GM10847 (cell line): ENCODE results near the gene LTF.

Experiments used
- POLR2A ChIP-seq: IDR thresholded peaks from 2 replicates; pipeline ENCODE4 v1.6.1; 2011; ENCODE audit not compliant: insufficient read length; ENCODE audit errors: extremely low read depth

Gene LTF

GRCh38 chr3:46463120-46463867 lies 1.4 kb downstream of the LTF start:
- no peak for TF ChIP-seq POLR2A

DNA sequence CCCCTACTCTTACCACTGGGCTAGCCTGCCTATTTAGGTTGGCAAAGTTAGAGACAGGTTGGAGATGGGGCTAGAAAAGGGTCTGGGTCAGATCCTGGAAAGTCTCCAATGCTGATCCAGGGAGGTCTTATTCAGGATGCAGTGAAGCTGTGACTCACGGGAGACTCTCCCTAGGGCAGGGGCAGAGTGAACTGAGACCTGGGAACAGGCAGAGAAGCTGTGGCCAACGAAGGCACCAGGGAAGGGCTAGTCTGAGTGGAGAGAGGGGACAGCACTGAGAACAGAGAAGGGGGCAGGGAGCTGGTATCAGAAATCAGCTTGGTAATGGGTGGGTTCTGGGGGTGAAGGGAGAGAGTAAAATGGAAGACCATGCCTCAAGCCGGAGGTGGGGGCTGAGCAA lies 2.2 kb downstream of the LTF start:
- TF ChIP-seq POLR2A = no peak

GRCh38 chr3:46462111-46462510 lies 2.6 kb downstream of the LTF start:
- no peak for TF ChIP-seq POLR2A

DNA sequence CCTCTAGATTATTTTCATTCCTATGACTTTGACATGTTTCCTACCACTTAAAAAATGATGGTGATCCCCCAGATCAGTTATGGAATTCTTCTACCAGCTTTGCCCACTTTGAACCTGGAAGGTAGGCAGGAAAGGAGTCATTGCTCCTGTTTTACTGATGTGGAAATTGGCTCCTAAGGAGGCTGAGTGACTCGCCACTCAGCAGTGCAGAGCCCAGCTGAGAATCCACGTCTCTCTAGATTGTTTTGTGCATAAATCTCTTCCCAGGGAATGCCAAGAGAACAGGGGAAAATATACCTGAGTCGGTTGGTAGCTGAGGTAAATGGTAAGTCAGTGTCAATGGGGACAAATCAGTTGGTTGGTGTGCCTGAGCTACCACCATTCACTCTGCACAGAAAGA lies 4.7 kb downstream of the LTF start:
- TF ChIP-seq POLR2A = no peak

DNA sequence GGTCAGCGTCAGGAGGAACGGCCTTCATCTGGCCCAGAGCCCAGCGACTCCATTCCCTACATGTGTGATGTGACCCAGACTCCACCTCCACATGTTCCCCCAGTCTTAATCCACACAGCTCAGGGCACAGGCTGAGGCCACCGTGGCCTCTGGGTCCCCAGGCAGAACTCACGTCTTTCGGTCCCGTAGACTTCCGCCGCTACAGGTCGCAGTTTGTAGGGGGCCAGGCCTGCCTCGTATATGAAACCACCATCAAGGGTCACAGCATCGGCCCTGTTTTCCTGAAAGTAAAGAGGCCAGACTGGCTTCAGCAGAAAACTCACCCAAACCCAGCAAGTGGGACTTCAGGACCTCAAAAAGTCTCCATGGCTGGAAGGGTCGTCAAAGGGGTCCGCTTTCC lies 8.6 kb downstream of the LTF start:
- no peak for TF ChIP-seq POLR2A

DNA sequence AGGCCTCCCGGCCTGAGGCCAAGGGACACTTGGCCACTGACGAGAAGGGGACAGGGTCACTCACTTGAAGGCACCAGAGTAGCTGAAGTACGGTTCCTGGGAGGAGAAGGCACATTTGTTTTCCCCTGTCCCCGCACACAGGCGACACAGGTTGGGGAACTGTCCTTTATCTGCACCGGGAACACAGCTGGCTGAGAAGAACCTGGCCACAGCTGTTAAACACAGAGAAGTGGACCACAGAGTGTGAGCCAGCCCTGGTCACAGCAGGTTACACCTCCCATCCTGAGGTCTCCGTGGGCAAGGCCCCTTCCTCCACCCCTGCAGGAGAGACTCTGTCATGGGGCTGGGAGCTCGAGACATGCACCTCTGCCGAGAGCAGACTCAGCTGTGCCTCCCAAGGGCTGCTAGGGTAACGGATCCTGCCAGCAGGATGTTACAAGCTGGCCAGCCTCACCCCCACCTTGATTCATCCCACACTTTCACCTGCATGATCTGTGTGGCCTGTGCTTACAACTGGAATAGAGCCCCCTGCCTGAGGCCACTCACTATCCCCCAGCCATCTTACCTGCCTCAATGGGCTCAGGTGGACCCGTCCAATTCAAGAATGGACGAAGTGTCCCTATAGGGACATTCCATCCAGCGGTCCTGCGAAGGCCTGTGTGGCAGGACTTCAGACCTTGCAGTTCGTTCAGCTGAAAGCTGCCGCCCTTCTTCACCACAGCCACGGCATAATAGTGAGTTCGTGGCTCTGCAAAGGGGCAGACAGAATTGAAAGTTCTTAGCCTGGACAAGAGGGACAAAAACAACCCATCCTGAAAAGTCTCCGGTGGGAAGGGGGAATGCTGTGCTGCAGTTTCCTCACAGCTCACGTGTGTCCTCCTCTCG lies 9.2 kb downstream of the LTF start:
- TF ChIP-seq POLR2A = no peak

DNA sequence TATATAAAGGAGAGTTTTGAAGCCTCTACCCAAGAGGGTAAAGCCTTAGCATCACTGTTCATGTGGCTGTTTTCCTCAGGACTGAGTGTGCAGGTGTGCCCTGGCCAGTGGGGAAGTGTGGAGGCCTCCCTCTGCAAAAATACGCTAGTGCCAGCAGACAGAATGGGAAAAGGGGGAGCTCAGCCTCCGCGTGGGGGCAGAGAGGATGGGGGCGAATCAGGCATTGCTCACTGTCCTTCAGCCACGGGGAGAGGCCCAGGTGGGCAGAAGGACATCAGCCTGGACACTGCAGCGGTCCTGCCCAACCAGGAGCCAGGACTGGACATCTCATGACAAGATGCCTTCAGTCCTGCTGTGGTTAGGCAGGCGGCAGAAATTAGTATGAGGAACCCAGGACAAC lies 10.1 kb downstream of the LTF start:
- TF ChIP-seq POLR2A = no peak

- TF ChIP-seq POLR2A = no peak
Observed at GRCh38 chr3:46454209-46454595, 10.5 kb downstream of the LTF start.

DNA sequence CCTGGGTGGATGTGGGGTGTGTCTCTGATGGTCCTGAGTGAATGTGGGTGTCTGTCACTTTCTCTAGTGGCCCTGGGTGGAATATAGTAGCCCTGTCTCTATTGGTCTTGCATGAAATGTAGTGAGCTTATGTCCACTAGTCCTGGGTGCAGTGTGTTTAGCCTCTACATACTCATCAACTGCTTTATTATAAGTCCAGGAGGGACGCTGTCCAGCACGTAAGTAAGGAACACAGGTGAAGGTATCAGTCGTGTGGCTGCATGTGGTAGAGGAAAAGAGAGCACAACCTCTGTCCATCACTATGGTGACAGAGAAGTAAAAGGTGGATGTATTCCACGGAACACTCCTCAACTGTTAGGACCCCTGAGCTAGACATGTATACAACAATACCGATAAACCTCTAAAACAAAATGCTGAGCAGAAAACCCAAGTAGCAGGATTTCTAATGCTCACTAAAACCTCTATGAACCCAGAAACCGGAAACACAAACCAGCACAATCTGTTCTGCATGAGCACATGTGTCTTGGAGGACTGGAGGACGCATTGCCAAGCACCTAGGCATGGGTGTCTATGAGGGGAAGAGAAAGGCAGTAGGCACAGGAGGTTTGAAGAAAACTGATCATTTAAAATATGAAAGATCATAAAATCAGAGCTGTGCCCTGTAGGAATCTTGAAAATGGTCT lies 11.0 kb downstream of the LTF start:
- TF ChIP-seq POLR2A = no peak

GRCh38 chr3:46449755-46450552 lies 14.8 kb downstream of the LTF start:
- TF ChIP-seq POLR2A = no peak

DNA sequence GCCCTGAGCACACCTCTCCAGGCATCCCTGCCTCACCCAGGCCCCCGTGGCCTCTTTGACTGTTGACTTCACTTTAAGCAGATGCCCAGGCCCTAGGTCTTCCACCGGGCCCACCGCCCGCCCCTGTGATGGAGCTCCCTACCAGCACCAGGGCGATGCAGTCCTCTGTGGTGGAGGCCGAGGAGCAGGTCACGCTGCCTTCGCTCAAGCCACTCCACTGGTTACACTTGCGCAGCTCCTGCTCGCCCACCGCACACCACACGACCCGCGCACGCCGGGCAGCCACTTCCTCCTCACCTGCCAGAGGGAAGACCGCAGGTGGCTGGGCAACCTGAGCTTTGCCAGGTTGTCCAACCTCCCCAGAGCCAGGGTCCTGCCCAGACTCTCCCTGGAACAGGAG lies 16.0 kb downstream of the LTF start:
- TF ChIP-seq POLR2A = no peak

- no peak for TF ChIP-seq POLR2A
Observed at GRCh38 chr3:46447228-46447985, 17.3 kb downstream of the LTF start.

GRCh38 chr3:46442576-46443530 lies 21.9 kb downstream of the LTF start:
- TF ChIP-seq POLR2A = no peak

DNA sequence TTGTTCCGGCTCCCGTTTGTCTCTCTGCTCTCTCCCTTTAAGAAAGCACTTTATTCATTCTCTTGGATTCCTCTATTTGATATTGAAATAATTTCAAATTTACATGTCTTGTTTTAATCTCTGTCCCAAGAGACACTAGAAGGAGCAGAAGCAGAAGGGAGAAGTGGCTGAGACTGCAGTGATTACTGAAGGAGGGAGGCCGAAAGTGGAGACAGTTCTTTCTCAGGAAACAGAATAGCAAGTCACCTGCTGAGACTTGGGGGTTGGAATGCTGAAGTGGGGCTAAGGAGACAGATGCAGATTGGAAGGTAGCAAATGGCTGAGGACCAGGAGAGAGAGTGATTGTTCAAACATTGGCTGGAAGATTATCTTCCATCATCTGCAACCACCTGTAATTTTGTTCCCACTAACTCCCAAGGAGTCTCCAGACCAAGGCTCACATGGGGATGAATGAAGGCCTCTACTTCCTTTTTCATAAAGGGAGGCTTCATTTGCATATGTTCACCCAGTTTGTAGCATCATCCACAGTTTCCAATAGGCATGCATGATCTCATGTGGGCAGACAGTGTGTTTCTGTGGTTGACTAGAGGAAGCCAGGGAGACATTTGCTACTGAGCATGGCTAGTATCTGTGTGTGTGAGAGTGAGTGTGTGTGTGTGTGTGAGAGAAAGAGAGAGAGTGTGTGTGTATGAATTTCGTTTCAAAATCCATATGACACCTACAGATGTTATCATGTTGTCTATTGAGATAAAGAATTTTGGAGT lies 24.0 kb downstream of the LTF start:
- no peak for TF ChIP-seq POLR2A
